ENCODE measurements around the gene DLG2.

DNA sequence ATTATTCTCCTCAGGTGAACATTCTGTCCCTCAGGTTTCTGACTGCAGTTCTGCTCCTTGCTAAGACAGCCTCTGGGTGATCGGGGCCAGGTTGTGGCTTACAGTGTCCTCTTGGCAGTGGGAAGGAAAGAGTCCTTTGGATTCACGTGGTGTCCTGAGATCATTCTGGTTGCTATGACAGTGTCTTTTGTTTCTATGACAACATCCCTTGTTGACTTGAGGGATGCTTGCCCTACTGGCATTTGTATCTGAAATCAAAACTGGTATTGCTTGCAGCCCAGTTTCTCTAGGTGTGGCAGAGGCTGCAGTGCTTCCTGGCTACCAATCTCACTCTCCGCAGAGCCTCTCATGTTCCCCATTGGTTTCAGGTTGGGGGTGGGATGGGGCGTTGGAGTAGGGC, 2189.2 kb downstream of the DLG2 start:
- TF ChIP-seq, protein P1, sequence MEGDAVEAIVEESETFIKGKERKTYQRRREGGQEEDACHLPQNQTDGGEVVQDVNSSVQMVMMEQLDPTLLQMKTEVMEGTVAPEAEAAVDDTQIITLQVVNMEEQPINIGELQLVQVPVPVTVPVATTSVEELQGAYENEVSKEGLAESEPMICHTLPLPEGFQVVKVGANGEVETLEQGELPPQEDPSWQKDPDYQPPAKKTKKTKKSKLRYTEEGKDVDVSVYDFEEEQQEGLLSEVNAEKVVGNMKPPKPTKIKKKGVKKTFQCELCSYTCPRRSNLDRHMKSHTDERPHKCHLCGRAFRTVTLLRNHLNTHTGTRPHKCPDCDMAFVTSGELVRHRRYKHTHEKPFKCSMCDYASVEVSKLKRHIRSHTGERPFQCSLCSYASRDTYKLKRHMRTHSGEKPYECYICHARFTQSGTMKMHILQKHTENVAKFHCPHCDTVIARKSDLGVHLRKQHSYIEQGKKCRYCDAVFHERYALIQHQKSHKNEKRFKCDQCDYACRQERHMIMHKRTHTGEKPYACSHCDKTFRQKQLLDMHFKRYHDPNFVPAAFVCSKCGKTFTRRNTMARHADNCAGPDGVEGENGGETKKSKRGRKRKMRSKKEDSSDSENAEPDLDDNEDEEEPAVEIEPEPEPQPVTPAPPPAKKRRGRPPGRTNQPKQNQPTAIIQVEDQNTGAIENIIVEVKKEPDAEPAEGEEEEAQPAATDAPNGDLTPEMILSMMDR (IDR thresholded peaks at IDR 0.05; ENCODE audit: low read depth, low read length, poor library complexity, severe bottlenecking): no peak
- TF ChIP-seq EZH2phosphoT487 (IDR thresholded peaks at IDR 0.05; ENCODE audit: borderline replicate concordance, low read length): no peak

All from DOHH2 (cell line).